Activated T-cell treated with anti-CD3 and anti-CD28 coated beads, Interleukin-2, amount 50 U/mL, for 4 hours (primary cell): ENCODE results near the gene CDC42. TPM values are rescaled to one million over a fixed set of nuclear protein-coding genes. Genes with fewer than 3 reads are reported as not detected.
"Not testable (repeated sequence)": the region's sequence is repeated elsewhere in the genome, so short reads cannot be mapped to it uniquely, and the experiment has no call there.

Source experiments
- ATAC-seq, 2 donors: fragments of 200-7000 bp; cut with Tn5 transposase; one replicate each; pipeline ENCODE4 v1.10.0; 2021
- DNase-seq: peaks from one replicate; pipeline ENCODE4 v3.0.0-alpha.2; 2020
- H3K27me3 Mint-ChIP-seq: one replicate; pipeline ENCODE4 v1.8.0; 2021; ENCODE audit warnings: low read depth, mixed read lengths
- H3K36me3 Mint-ChIP-seq: one replicate; pipeline ENCODE4 v1.8.0; 2022; ENCODE audit warnings: mixed read lengths; ENCODE audit not compliant: insufficient read depth
- H3K4me1 Mint-ChIP-seq: one replicate; pipeline ENCODE4 v1.8.0; 2021; ENCODE audit warnings: low read depth, mixed read lengths
- H3K4me3 Mint-ChIP-seq: one replicate; pipeline ENCODE4 v1.8.0; 2021; ENCODE audit warnings: mild to moderate bottlenecking, moderate library complexity, mixed read lengths
- H3K9me3 Mint-ChIP-seq: one replicate; pipeline ENCODE4 v1.8.0; 2021; ENCODE audit warnings: mixed read lengths
- total RNA-seq, 3 donors: library from RNA; stranded (reverse); gene quantifications; one replicate each; pipeline ENCODE4 v1.2.1, GENCODE V29; 2021

CDC42 gene
- total RNA-seq, result 100 to 1,000 TPM; 218 to 249 (median 235) TPM

DNA sequence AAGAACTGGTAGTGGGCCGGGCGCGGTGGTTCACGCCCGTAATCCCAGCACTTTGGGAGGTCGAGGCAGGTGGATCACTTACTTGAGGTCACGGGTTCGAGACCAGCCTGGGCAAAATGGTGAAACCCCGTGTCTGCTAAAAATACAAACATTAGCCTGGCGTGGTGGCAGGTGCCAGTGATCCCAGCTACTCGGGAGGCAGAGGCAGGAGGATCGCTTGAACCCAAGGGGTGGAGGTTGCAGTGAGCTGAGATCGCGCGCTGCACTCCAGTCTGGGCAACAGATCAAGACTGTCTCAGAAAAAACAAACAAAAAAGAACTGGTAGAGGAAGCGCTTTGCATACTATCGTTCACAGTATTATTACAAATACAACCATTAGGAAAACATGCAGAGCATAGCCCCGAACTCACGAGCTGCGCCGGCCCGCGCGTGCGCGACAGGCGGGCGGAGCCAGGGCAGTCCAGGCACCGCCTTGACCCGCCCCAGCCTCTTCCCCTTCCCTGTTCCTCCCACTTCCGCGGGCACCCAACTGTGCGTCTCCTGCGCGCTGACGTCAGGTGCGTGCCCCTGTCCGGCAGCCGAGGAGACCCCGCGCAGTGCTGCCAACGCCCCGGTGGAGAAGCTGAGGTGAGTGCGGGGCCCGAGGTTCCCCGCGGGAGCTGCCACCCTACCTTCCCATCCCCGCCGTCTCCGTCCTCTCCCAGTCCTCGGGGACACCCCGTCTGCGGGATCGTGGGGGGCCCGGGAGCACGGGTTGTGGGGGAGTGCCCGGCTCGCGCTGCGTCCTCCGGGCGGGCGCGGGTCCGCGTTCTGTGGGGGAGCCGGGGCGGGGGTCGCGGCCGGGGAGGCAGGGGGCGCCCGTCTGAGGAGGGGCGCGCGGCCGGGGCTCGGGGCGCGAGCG is at the start of gene CDC42:
Gene CDC42 (plus strand): TSS at position 595 of the 902 bp plus-strand sequence. CDS start 25,770 bp downstream, outside the sequence.
- peaks cover 59% of the 10 kb centered on the region for H3K4me1 Mint-ChIP-seq
- H3K9me3 Mint-ChIP-seq, result no peaks in the 10 kb centered on the region
- peak; percentile 96 for DNase-seq
- no peaks in the 10 kb centered on the region for H3K27me3 Mint-ChIP-seq
- peak within 1 kb of the TSS; percentile 98 for H3K4me3 Mint-ChIP-seq
- ATAC-seq, result peak; percentile 85 to 87
- peaks cover 14% of the 10 kb centered on the region for H3K36me3 Mint-ChIP-seq

DNA sequence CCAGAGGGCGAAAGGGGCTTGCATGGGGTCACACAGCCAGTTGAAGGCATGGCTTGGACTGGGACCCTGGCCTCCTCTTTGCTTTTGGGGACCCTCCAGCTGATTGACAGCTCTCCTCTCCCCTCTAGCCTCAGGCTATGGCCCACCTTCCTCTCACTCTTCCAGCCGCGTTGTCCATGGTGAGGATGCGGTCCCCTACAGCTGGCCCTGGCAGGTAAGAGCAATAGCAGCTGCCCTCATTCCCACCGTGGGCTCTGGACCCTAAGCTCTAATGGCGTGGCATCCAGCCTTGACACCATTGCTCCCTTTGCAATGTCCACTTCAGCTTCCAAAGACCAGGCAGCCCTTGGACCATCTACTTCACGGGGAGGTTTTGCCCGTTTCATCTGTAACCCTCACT is 49.6 kb upstream of the CDC42 start:
- ATAC-seq, H3K36me3 Mint-ChIP-seq, H3K4me1 Mint-ChIP-seq, H3K27me3 Mint-ChIP-seq, DNase-seq, H3K4me3 Mint-ChIP-seq, H3K9me3 Mint-ChIP-seq: not testable (repeated sequence)

DNA sequence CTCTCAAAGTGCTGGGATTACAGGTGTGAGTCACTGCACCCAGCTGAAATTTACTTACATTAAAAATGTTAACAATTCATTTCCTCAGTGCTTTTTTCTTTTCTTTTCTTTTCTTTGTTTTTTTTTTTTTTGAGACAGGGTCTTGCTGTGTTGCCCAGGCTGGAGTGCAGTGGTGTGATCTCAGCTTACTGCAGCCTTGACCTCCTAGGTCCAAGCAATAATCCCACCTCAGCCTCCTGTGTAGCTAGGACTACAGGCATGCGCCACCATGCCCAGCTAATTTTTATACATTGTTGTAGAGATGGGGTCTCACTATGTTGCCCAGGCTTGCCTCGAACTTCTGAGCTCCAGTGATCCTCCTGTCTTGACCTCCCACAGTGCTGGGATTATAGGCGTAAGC is 48.5 kb upstream of the CDC42 start:
- not testable (repeated sequence) for H3K36me3 Mint-ChIP-seq, ATAC-seq, H3K27me3 Mint-ChIP-seq, H3K4me3 Mint-ChIP-seq, H3K9me3 Mint-ChIP-seq, DNase-seq, H3K4me1 Mint-ChIP-seq

- H3K9me3 Mint-ChIP-seq, H3K4me3 Mint-ChIP-seq, H3K27me3 Mint-ChIP-seq, H3K36me3 Mint-ChIP-seq, H3K4me1 Mint-ChIP-seq, DNase-seq: not testable (repeated sequence)
- peak in 1 of 2 donors; percentile 43 for ATAC-seq
Measured at GRCh38 chr1:22005261-22006149, 47.0 kb upstream of the CDC42 start.

GRCh38 chr1:22006736-22007135 is 45.8 kb upstream of the CDC42 start:
- H3K4me1 Mint-ChIP-seq, H3K4me3 Mint-ChIP-seq, H3K36me3 Mint-ChIP-seq, ATAC-seq, H3K27me3 Mint-ChIP-seq, DNase-seq, H3K9me3 Mint-ChIP-seq: not testable (repeated sequence)

DNA sequence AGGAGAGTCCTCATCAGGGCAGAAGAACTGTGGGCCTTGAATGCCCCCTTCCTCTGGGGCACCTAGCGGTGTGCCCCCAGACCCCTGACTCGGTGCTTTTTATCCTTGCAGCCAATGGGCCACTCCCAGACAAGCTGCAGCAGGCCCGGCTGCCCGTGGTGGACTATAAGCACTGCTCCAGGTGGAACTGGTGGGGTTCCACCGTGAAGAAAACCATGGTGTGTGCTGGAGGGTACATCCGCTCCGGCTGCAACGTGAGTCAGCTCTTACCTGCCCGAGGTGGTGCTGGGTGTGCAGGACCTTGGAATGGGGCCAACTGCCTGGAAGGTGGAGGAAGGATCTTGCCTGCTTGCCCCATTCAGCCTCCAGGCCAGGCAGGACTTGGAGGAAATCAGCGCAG is 45.2 kb upstream of the CDC42 start:
- not testable (repeated sequence) for H3K36me3 Mint-ChIP-seq, ATAC-seq, H3K9me3 Mint-ChIP-seq, H3K27me3 Mint-ChIP-seq, DNase-seq, H3K4me3 Mint-ChIP-seq, H3K4me1 Mint-ChIP-seq

- not testable (repeated sequence) for H3K9me3 Mint-ChIP-seq, ATAC-seq, H3K36me3 Mint-ChIP-seq, H3K27me3 Mint-ChIP-seq, DNase-seq, H3K4me3 Mint-ChIP-seq, H3K4me1 Mint-ChIP-seq
Measured at GRCh38 chr1:22009566-22009965, 42.9 kb upstream of the CDC42 start.

DNA sequence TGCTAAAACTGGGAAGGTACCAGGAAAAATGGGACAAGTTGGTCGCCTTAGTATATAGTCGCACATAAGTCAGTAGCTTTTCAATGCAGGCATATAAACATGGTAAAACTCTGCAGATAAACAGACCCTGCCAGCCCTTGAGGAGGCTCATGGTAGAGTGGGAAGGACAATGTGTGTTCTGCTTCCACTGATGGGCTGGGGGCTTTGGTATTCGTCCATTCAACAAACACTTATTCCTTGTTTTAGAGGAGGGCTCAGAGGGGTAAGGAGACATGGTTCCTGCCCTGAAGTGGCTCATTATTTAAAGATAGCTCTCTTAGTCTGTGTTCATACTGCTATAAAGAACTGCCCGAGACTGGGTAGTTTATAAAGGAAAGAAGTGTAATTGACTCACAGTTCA is 39.8 kb upstream of the CDC42 start:
- not testable (repeated sequence) for H3K9me3 Mint-ChIP-seq, H3K36me3 Mint-ChIP-seq, H3K4me3 Mint-ChIP-seq, H3K4me1 Mint-ChIP-seq, ATAC-seq, DNase-seq, H3K27me3 Mint-ChIP-seq

DNA sequence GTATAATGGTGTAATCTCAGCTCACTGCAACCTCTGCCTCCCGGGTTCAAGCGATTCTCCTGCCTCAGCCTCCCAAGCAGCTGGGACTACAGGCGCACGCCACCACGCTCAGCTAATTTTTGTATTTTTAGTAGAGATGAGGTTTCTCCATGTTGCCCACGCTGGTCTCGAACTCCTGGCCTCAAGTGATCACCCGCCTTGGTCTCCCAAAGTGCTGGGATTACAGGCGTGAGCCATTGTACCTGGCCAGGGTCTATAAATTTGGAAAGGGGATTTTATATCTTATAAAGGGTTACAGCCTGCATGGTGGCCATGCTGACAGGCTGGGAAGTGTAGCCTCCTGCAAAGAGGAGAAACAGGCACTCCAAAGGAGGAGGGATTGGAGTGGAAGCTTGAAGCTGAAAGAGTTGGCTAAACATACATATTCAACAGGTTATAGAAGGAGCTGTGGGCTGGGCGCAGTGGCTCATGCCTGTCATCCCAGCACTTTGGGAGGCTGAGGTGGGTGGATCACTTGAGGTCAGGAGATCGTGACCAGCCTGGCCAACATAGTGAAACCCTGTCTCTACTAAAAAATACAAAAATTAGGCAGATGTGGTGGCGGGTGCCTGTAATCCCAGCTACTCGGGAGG is 37.8 kb upstream of the CDC42 start:
- not testable (repeated sequence) for H3K36me3 Mint-ChIP-seq, ATAC-seq, H3K27me3 Mint-ChIP-seq, H3K4me3 Mint-ChIP-seq, DNase-seq, H3K9me3 Mint-ChIP-seq
- H3K4me1 Mint-ChIP-seq, result peaks cover 15% of the 10 kb centered on the region

DNA sequence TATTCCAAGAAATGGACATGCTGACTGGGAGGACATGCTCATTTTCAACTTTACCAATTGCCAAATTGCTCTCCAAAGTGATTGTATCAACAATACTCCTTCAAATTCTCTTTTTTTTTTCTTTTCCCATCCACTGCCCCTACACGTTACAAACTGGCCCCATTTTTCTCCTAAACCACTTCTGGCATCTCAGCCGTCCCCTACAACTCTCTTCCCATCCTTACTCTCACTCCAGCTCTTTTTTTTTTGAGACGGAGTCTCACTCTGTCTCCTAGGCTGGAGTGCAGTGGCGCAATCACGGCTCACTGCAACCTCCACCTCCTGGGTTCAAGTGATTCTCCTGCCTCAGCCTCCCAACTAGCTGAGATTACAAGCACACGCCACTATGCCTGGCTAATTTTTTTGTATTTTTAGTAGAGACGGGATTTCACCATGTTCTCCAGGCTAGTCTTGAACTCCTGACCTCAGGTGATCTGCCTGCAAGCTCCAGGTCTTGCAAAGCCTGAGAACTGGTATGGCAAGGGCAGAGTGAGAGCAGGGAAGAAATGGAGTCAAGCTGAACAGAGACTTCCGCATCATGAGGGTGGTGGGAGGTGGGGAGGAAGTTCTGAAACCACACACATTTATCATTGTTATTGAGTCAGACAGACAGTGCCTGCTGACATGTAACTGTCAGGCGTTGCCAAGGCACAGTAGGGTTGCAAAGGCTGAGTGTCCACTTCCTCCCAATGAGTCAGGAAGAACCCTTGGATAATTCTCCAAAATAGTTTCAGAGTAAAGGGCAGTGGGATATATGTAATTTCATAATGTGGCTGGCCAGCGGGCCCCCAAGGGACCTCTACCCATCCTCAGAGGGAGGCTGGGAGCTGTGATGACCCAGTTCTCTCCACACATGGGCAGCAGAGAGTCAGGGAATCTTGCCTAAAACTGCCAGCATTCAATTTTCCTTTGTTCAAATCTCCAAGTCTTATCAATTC is 33.6 kb upstream of the CDC42 start:
- Mint-ChIP-seq H3K36me3 (no peaks in the 10 kb centered on the region), H3K4me3 (peak overlapping the region; percentile 35), H3K4me1 (peaks cover 29% of the 10 kb centered on the region), H3K27me3 (no peaks in the 10 kb centered on the region), H3K9me3 (no peaks in the 10 kb centered on the region)
- ATAC-seq, result peak; percentile 100
- peak; percentile 51 for DNase-seq

DNA sequence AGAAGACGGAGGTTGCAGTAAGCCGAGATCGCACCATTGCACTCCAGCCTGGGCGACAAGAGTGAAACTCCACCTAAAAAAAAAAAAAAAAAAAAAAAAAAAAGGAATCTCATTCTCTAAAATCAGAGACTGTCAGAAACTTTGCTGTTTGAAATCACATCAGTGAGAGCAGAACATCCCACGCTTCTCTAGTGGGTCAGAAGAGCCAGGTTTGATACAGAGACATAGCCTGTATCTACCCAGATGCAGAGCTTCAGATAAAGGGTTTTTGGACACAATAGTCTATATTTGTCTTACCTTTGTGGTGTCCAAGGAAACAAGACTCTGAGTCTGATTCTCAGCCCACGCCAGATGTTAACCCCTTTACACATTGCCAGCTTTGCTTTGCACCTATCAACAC is 31.4 kb upstream of the CDC42 start:
- H3K36me3 Mint-ChIP-seq, result peaks cover 2% of the 10 kb centered on the region
- no peak overlapping the region for H3K4me3 Mint-ChIP-seq
- peaks cover 39% of the 10 kb centered on the region for H3K4me1 Mint-ChIP-seq
- no peaks in the 10 kb centered on the region for H3K27me3 Mint-ChIP-seq
- ATAC-seq, result no peak
- no peaks in the 10 kb centered on the region for H3K9me3 Mint-ChIP-seq
- DNase-seq, result no peak

DNA sequence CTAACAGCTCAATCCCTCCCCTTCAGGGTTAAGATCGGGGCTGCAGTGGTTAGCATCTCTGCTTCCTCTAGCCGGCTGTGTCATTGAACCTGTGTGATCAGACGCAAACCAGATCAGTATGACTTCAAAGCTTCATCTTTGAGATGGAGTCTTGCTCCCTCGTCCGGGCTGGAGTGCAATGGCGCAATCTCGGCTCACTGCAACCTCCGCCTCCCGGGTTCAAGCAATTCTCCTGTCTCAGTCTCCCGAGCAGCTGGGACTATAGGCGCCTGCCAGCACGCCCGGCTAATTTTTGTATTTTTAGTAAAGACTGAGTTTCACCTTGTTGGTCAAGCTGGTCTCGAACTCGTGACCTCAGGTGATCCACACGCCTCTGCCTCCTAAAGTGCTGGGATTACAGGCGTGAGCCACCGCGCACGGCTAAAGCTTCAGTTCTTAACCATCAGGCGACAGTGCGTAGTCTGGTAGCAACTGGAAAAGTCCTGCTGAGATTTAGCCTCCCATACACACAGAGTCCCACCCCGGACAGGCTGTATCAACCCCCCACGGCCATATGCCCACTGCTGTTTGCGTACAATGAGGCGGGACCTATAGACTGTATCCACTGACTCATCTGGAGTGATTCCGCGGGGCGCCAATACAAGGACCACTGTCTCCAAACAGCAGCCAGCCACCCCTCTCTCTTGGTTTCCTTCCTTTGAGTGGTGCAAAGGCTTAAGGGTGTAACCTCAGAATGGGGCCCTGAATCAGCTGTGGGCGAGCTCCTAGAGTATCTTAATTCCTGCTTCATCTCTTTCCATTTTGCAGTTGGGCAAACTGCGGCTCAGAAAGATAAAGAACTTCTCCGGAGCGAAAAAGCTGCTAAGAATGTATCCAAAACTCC is 27.8 kb upstream of the CDC42 start:
- no peaks in the 10 kb centered on the region for H3K9me3 Mint-ChIP-seq
- H3K36me3 Mint-ChIP-seq, result peaks cover 5% of the 10 kb centered on the region
- peaks cover 45% of the 10 kb centered on the region for H3K4me1 Mint-ChIP-seq
- ATAC-seq (peak; percentile 75 to 79), DNase-seq (peak; percentile 53)
- peak overlapping the region; percentile 97 for H3K4me3 Mint-ChIP-seq
- no peaks in the 10 kb centered on the region for H3K27me3 Mint-ChIP-seq
